Adipocyte (in vitro differentiated cells): ENCODE measurements around the gene JPT1.

Experiments used
- DNase-seq: peaks from one replicate; pipeline ENCODE4 v3.0.0-alpha.2; 2015; ENCODE audit warnings: low read depth
- H3K27me3 ChIP-seq: replicated peaks from 2 replicates; pipeline ENCODE4 v1.7.0; 2013; ENCODE audit warnings: mild to moderate bottlenecking, low read length, moderate library complexity; ENCODE audit not compliant: control insufficient read depth, insufficient read depth
- H3K36me3 ChIP-seq: 2 replicates; pipeline ENCODE4 v1.7.0; 2013; ENCODE audit warnings: low read length, mild to moderate bottlenecking, moderate library complexity; ENCODE audit not compliant: control insufficient read depth, insufficient read depth, severe bottlenecking
- H3K4me1 ChIP-seq: 2 replicates; pipeline ENCODE4 v1.7.0; 2013; ENCODE audit warnings: mild to moderate bottlenecking, low read length, moderate library complexity; ENCODE audit not compliant: control insufficient read depth, insufficient read depth
- H3K4me3 ChIP-seq: 2 replicates; pipeline ENCODE4 v1.7.0; 2013; ENCODE audit warnings: mild to moderate bottlenecking, low read length, moderate library complexity
- H3K9ac ChIP-seq: 2 replicates; pipeline ENCODE4 v1.7.0; 2013; ENCODE audit warnings: mild to moderate bottlenecking, low read length, moderate library complexity
- H3K9me3 ChIP-seq: 2 replicates; pipeline ENCODE4 v1.7.0; 2013; ENCODE audit warnings: mild to moderate bottlenecking, low read length, moderate library complexity; ENCODE audit not compliant: control insufficient read depth

The JPT1 gene

DNA sequence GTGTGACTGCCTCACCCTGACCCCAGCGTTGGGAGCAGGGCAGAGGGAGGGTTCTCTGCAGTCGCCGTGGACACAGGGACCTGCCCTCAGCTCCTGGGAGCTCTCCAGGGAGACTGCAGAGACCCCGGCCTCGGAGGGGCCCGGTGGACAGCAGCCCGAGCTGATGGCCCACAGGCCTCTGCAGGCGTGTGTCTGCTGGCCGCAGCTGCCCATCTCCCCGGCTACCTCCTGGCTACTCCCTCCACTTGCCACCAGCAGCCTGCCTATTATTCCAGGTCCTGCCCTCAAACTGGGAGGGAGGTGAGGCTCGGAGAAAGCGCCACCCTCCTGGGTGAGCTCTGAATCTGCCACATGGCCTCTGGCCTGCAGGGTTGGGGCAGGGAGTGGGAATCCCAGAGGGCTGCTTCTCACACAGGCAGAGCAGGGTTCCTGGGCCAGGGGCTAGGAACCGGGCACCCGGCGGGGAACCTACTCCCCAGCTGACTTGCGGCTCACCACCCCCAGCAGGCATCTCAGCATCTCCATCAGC lies 59.4 kb downstream of the JPT1 start:
- Histone ChIP-seq H3K9ac (no peak overlapping the region), H3K9me3 (no peaks in the 10 kb centered on the region), H3K4me1 (peaks cover 31% of the 10 kb centered on the region), H3K27me3 (no peaks in the 10 kb centered on the region), H3K4me3 (no peak overlapping the region), H3K36me3 (peaks cover 3% of the 10 kb centered on the region)
- no peak for DNase-seq

DNA sequence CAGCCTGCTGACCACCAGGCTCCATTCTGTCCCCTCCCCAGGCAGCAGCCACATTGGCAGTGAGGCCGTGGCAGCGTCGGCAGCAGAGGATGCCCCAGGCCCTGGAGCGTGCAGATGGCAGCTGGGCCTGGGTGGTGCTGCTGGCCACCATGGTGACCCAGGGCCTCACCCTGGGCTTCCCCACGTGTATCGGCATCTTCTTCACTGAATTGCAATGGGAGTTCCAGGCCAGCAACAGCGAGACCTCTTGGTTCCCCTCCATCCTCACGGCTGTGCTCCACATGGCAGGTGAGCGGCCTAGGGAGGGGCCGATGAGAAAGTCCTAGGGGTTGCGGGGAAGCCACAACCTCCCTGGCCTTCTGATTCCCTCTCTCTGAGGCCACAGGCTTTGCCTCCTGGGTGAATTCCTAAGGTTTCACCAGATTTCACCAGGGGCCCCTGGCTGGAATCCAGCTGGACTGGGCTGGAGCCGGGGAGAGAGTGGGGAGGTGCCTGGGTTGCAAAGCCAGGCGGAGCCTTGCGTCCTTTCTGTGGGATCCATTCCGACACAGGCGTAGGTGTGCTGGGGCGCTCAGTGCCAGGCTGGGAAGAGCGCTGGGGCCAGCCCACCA lies 60.7 kb downstream of the JPT1 start:
- DNase-seq: no peak
- Histone ChIP-seq H3K4me3 (no peak overlapping the region), H3K27me3 (no peaks in the 10 kb centered on the region), H3K4me1 (peaks cover 38% of the 10 kb centered on the region), H3K9me3 (no peaks in the 10 kb centered on the region), H3K36me3 (no peaks in the 10 kb centered on the region), H3K9ac (no peak overlapping the region)

DNA sequence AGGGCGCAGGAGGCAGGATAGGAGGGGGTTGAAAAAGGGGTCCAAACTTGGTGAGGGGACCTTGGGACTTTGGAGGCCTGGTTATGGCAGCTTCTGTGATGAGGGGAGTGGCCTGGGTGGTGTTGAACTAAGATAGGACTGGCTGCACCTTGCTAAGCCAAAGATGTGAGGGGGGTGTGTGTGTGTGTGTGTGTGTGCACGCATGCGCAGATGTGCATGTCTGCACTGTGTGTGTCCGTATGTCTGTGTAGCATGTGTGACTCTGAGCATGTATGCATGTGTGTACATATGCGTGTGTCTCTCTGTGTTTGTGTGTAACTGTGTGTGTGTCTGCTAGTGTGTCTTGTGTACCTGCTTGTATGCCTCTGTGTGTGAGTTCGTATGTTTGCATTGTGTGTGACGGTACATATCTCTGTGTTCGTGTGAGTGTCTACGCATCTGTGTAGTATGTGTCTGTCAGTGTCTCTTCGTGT lies 62.4 kb downstream of the JPT1 start:
- no peaks in the 10 kb centered on the region for H3K36me3 ChIP-seq
- H3K9me3 ChIP-seq: no peaks in the 10 kb centered on the region
- peaks cover 52% of the 10 kb centered on the region for H3K4me1 ChIP-seq
- H3K27me3 ChIP-seq: no peaks in the 10 kb centered on the region
- no peak overlapping the region for H3K9ac ChIP-seq
- DNase-seq: no peak
- H3K4me3 ChIP-seq: no peak overlapping the region

DNA sequence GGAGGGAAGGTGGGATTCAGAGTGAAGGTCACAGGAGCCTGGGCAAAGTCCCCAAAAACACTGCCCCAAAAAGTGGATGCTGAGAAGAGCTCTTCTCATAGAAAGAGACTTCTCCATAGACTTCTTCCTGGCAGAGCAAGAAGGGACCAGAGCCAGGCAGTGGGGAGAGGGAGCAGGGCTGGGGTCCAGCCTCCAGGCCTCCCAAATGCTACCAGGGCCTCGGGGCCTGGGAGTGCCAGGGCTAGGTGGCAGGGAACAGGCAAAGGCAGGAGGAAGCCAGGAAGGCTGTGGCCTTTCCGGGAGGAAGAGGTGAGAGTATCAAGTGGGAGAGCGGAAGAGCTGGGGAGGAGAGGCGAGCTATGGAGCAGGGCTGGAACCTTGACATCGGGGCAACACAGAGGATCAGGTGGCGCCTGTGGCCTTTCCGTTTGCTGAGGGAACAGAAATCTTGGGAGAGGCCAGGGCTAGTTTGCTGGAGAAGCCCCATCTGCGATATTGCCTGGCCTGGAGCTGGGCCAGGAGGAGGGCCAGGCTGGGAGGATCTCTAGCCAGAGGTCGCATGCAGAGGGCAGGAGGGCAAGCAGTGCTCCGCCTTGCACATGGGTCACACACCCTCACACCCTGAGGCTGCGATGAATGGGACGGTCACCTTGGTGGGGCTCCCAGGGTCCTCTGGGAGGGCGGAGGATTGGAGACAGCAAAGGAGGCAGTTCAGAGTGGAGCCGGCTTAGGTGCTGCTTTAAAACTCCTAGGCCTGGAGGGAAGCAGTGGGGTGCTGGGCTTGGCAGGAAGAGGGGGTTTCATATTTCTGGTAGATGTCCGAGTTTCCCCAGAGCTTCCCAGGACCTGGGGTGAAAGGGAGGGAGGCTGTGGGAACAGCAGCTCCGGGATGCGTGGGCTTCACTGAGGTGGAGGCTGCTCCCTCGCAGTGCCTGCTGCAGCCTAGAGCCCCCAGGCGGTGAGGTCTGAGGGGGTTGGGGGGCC lies 63.1 kb downstream of the JPT1 start:
- Histone ChIP-seq H3K36me3 (no peaks in the 10 kb centered on the region), H3K9me3 (no peaks in the 10 kb centered on the region), H3K4me1 (peaks cover 56% of the 10 kb centered on the region), H3K4me3 (no peak overlapping the region), H3K27me3 (no peaks in the 10 kb centered on the region), H3K9ac (no peak overlapping the region)
- DNase-seq: no peak

DNA sequence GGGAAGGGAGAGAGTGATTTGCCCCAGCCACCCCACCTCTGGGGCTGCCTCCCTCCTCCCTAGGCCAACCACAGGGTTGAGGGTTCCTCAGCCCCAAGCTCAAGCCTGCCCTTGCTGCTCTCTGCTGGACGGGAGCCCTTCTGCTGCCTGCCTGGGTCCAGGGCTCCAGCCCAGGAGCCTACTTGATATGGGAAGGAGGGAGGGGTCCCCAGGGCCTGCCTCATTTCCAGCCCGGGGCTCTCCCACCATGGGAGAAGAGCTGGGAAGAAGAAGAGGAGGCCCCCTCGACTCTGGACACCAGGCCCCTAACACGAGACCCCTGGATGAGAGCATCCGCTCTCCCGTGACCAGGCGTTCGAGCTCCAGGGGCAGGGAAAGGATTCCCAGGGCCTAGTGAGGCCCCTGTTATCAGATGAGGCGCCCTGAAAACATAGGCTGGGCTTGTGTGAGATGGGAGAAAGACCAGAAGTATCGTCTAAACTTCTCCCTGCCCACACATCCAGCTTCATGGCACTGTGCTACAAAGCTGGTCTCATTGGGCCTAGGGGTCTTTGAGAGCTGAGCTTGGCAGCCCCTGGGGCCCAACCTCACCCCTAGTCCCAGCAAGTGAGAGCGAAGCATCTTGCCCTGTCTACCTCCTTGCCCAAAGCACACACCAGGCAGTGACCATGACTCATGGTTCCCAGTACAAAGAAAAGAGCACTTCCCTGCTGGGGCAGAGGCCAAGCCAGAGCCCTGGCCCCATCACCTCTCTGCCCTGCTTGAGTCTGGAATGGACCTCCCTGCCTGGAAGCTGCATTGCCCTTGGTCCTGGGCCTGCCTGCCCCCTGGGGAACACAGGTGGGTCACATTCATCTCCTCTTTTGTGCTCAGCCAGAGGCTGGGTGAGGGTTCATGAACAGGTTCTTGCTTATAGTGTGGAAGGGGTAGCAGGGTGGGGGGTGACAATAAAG lies 65.6 kb downstream of the JPT1 start:
- Histone ChIP-seq H3K4me3 (peak overlapping the region; percentile 85), H3K36me3 (no peaks in the 10 kb centered on the region), H3K27me3 (no peaks in the 10 kb centered on the region), H3K4me1 (peaks cover 64% of the 10 kb centered on the region), H3K9ac (peak overlapping the region; percentile 92), H3K9me3 (no peaks in the 10 kb centered on the region)
- no peak for DNase-seq

DNA sequence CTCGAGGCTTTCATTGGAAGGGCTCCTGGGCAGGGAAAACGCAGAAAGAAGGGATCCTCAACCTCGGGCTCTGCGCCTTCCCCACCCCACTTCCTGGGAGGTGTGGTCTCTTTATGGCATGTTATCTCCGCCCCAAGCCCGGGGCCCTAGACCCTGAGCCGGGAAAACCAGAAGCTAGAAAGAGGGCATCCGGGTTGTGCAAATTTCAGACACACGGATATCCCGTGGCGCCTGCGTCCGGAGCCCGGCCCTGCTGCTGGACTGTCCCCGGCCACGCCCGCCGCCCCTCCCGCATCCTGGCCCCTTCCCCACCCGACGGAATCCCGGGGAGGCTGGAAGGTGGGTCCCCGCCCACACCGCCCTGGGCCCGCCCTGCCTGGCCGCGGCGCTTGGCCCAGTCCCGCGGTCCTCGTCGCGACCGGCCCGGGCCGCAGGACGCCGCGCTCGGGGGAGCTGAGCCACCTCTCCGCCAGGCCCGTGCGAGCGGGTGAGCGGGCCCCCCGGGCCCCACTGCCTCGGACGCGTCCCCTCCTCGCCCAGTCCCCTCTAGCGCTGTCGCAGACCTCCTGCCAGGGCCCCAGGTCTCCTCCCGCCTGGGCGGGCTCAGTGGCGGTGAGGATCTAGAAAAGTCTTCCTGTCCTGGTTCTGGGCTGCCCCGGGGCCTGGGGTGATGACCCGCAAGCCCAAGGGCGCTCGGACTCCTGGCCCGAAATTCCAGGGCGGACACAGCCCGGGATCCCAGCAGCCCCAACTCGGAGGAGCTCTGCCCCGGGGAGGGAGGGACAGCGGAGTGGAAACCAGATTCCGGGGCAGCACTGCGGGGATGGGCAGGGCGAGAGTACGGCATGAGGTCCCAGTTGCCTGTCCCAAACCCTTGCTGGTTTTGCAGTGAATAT lies 66.5 kb downstream of the JPT1 start, which contains the start of gene SLC16A5:
TSS of gene SLC16A5 (plus strand) at position 397 of the 896 bp plus-strand sequence. CDS start 5,683 bp downstream, outside the sequence.
- DNase-seq: peak; percentile 88
- H3K4me3 ChIP-seq: peak within 1 kb of the TSS; percentile 85
- no peaks in the 10 kb centered on the region for H3K36me3 ChIP-seq
- H3K27me3 ChIP-seq: no peaks in the 10 kb centered on the region
- no peaks in the 10 kb centered on the region for H3K9me3 ChIP-seq
- peaks cover 57% of the 10 kb centered on the region for H3K4me1 ChIP-seq
- peak within 1 kb of the TSS; percentile 92 for H3K9ac ChIP-seq

DNA sequence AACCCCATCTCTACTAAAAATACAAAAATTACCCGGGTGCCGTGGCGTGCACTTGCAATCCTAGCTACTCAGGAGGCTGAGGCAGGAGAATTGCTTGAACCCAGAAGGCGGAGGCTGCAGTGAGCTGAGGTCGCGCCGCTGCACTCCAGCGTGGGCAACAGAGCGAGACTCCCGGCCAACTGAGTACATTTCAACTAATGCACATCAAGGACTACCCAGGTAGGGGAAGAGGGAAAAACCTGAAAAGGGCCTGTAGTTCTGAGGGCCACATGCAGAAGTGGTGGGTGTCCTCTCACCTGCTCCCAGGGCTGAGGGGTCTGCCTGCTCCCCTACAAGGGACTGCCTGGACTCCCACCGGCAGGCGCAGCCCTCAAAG lies 67.1 kb downstream of the JPT1 start:
- no peaks in the 10 kb centered on the region for H3K36me3 ChIP-seq
- peak overlapping the region; percentile 85 for H3K4me3 ChIP-seq
- H3K4me1 ChIP-seq: peaks cover 52% of the 10 kb centered on the region
- H3K27me3 ChIP-seq: no peaks in the 10 kb centered on the region
- peak overlapping the region; percentile 92 for H3K9ac ChIP-seq
- no peaks in the 10 kb centered on the region for H3K9me3 ChIP-seq
- no peak for DNase-seq

DNA sequence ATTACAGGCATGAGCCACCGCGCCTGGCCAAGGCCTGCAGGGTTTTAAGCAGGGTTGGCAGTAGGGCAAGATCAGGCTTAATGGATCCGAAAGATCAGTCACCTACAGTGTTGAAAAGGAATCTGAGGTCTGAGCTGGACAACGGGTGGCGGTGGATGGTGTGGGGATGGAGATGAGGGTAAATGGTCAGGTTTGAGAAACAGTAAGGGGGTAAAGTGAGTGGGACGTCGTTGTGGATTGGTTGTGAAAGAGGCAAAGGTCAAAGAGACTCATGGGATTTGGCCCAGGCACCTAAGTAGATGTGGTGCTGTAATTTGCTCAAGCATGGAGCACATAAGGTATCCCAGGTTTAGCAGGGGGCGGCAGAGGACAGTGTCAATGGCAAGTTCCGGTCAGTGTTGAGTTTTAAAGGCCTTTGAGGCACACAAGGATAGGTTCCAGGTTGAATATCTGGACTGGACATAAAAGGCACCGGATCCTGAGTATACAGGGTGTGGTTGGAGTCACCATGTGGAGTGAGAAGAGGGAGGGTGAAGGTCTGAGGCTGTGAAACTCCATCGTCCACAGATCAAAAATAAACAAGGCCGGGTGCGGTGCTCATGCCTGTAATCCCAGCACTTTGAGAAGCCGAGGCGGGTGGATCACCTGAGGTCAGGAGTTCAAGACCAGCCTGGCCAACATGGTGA lies 67.7 kb downstream of the JPT1 start:
- Histone ChIP-seq H3K9me3 (no peaks in the 10 kb centered on the region), H3K4me3 (peak overlapping the region; percentile 85), H3K4me1 (peaks cover 48% of the 10 kb centered on the region), H3K27me3 (no peaks in the 10 kb centered on the region), H3K36me3 (no peaks in the 10 kb centered on the region), H3K9ac (no peak overlapping the region)
- no peak for DNase-seq
